OCI-LY1 (cell line): ENCODE data around the gene TP53.

Experiments used
- CTCF ChIP-seq: fragments of 200-600 bp; sonication (generic), shearing (Covaris generic); IDR thresholded peaks from 2 replicates; pipeline ENCODE4 v1.5.1; 2017; ENCODE audit warnings: mild to moderate bottlenecking, antibody characterized with exemption, low read length, moderate library complexity, mixed read lengths
- EZH2 ChIP-seq: fragments of 200-600 bp; sonication (generic), shearing (Covaris generic); IDR thresholded peaks from 2 replicates; pipeline ENCODE4 v1.8.0; 2017; ENCODE audit warnings: borderline replicate concordance, mixed run types, mild to moderate bottlenecking, antibody characterized with exemption, low read length, moderate library complexity, mixed read lengths

- TF ChIP-seq EZH2 (no peak), CTCF (no peak)
Observed at GRCh38 chr17:7707446-7707845, 20.2 kb upstream of the TP53 start.
